Esophagus muscularis mucosa (tissue), 4 donors: ENCODE measurements around the gene EMID1. TPM values are rescaled to one million over a fixed set of nuclear protein-coding genes. Genes with fewer than 3 reads are reported as not detected.

Experiments used
- DNase-seq: peaks from one replicate; pipeline ENCODE4 v3.0.0-alpha.2; 2017; ENCODE audit errors: extremely low spot score
- H3K27ac ChIP-seq, 4 donors: fragments of 200-600 bp; sonication (generic); replicated peaks in 1 of 4; 1 replicate in 3 of 4; 2 replicates in 1 of 4; pipeline ENCODE4 v1.5.1; 2016 to 2019; ENCODE audit warnings: mild to moderate bottlenecking in 1 of 4
- H3K27me3 ChIP-seq, 4 donors: fragments of 200-600 bp; sonication (generic); one replicate each; pipeline versions ENCODE4 v1.5.1 to v1.6.0; 2016 to 2019
- H3K36me3 ChIP-seq, 4 donors: fragments of 200-600 bp; sonication (generic); one replicate each; pipeline ENCODE4 v1.5.1; 2016 to 2019
- H3K4me1 ChIP-seq, 4 donors: fragments of 200-600 bp; sonication (generic); one replicate each; pipeline ENCODE4 v1.5.1; 2016 to 2019
- H3K4me3 ChIP-seq, 4 donors: fragments of 200-600 bp; sonication (generic); 1 replicate in 2 of 4; 2 replicates in 2 of 4; pipeline ENCODE4 v1.5.1; 2016 to 2019; ENCODE audit warnings: mild to moderate bottlenecking in 4 of 4, moderate library complexity in 1 of 4
- H3K9me3 ChIP-seq, 4 donors: fragments of 200-600 bp; sonication (generic); 1 replicate in 3 of 4; 2 replicates in 1 of 4; pipeline ENCODE4 v1.5.1; 2016 to 2019
- EP300 ChIP-seq: sonication (generic); formaldehyde crosslinking; IDR thresholded peaks from one replicate; pipeline ENCODE4 v1.6.1; 2017; ENCODE audit warnings: antibody characterized with exemption
- POLR2A ChIP-seq: fragments of 450-650 bp; IDR thresholded peaks from one replicate; pipeline ENCODE4 v1.6.1; 2017; ENCODE audit warnings: antibody characterized with exemption, moderate library complexity, mild to moderate bottlenecking, low read depth
- POLR2AphosphoS5 ChIP-seq, 2 donors: sonication (generic); formaldehyde crosslinking; IDR thresholded peaks; one replicate each; pipeline ENCODE4 v1.6.1; 2017; ENCODE audit warnings: antibody characterized with exemption in 2 of 2
- WGBS: methylation state at CpG from one replicate; pipeline ENCODE4 v1.1.5; 2018; 5-methylcytosine and 5-hydroxymethylcytosine counted together
- intact Hi-C: fragments of 100-400 bp; cut with DNase I; formaldehyde crosslinking; loops from one replicate; pipeline ENCODE4 v1.15.1; 2023
- total RNA-seq, 4 donors: library from RNA; depleted of rRNA; stranded (reverse); fragments of >200 nt; gene quantifications; one replicate each; pipeline versions ENCODE4 v1.1.0 to v1.2.1, GENCODE V29; 2016
- TF ChIP-seq, protein P1 (sequence below), 3 experiments: fragments of 200-600 bp in 2 of 3; fragments of 450-650 bp in 1 of 3; sonication (generic) in 2 of 3; IDR thresholded peaks; one replicate each; pipeline ENCODE4 v1.5.1; 2017 to 2019; ENCODE audit warnings: antibody characterized with exemption in 3 of 3, mild to moderate bottlenecking in 2 of 3, moderate library complexity in 1 of 3

Gene EMID1
- total RNA-seq, 4 donors from 2014 or later: 0.65 to 4.0 (median 0.93) TPM

DNA sequence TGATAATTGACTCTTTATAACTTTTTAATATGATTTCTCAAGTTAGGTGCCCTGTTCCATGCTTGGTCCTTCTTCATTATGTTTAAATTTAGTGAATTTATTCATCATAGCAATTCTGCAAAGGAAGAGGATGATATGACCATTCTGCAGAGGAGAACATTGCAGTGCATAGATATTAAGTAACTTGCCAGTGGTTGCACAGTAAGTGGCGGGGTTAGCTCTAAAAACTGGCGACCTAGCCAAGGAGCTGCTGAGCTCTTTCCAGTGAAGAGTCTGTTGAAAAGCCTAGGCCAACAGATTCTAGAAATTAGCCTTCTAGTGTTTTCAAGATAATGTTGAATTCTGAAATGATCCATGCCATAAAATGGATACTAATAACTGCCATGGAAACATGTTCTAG, 66.9 kb downstream of the EMID1 start:
- intact Hi-C loops: no loop called here
- peaks cover 14 to 61% (median 49%) of the 10 kb centered on the region in 4 donors for H3K36me3 ChIP-seq
- H3K9me3 ChIP-seq: no peaks in the 10 kb centered on the region
- TF ChIP-seq POLR2A (no peak), EP300 (no peak), POLR2AphosphoS5 (IDR thresholded peaks at IDR 0.05) (no peak)
- TF ChIP-seq, protein P1, sequence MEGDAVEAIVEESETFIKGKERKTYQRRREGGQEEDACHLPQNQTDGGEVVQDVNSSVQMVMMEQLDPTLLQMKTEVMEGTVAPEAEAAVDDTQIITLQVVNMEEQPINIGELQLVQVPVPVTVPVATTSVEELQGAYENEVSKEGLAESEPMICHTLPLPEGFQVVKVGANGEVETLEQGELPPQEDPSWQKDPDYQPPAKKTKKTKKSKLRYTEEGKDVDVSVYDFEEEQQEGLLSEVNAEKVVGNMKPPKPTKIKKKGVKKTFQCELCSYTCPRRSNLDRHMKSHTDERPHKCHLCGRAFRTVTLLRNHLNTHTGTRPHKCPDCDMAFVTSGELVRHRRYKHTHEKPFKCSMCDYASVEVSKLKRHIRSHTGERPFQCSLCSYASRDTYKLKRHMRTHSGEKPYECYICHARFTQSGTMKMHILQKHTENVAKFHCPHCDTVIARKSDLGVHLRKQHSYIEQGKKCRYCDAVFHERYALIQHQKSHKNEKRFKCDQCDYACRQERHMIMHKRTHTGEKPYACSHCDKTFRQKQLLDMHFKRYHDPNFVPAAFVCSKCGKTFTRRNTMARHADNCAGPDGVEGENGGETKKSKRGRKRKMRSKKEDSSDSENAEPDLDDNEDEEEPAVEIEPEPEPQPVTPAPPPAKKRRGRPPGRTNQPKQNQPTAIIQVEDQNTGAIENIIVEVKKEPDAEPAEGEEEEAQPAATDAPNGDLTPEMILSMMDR (IDR thresholded peaks at IDR 0.05): no peak
- H3K4me1 ChIP-seq: peaks cover 56 to 86% (median 82%) of the 10 kb centered on the region in 4 donors
- WGBS: 67% methylated on average over 2 of the region's 2 CpGs
- no peak overlapping the region for H3K4me3 ChIP-seq
- H3K27ac ChIP-seq: no peak overlapping the region
- no peak for DNase-seq
- H3K27me3 ChIP-seq: no peaks in the 10 kb centered on the region

DNA sequence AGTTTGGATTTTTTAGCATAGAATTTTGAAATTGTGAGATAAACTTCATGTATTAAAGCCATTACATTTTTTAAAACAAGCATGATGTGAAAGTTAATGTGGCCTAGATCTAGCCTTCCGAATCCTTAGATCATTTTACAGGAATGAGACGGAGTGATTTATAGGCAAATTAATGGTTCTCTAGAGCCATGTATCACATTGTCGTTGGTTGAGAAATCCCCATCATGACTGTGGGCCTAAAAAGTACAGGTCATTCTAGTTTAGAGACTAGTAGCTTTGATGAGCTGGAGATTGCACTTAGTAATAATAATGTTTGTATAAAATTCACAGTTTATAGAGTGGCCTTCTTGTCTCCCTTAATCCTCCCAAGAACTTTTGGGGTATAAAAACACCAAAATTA, 69.5 kb downstream of the EMID1 start:
- H3K27me3 ChIP-seq: no peaks in the 10 kb centered on the region
- DNase-seq: no peak
- intact Hi-C loops: no loop called here
- no peak for TF ChIP-seq POLR2AphosphoS5 (IDR thresholded peaks at IDR 0.05)
- no peak for TF ChIP-seq POLR2A
- TF ChIP-seq, protein P1 (IDR thresholded peaks at IDR 0.05): no peak
- WGBS: 61% methylated on average over 3 of the region's 3 CpGs
- no peaks in the 10 kb centered on the region for H3K9me3 ChIP-seq
- peaks cover 49 to 86% (median 73%) of the 10 kb centered on the region in 4 donors for H3K4me1 ChIP-seq
- no peak overlapping the region for H3K27ac ChIP-seq
- H3K4me3 ChIP-seq: no peak overlapping the region
- H3K36me3 ChIP-seq: peaks cover 38 to 87% (median 75%) of the 10 kb centered on the region in 4 donors

DNA sequence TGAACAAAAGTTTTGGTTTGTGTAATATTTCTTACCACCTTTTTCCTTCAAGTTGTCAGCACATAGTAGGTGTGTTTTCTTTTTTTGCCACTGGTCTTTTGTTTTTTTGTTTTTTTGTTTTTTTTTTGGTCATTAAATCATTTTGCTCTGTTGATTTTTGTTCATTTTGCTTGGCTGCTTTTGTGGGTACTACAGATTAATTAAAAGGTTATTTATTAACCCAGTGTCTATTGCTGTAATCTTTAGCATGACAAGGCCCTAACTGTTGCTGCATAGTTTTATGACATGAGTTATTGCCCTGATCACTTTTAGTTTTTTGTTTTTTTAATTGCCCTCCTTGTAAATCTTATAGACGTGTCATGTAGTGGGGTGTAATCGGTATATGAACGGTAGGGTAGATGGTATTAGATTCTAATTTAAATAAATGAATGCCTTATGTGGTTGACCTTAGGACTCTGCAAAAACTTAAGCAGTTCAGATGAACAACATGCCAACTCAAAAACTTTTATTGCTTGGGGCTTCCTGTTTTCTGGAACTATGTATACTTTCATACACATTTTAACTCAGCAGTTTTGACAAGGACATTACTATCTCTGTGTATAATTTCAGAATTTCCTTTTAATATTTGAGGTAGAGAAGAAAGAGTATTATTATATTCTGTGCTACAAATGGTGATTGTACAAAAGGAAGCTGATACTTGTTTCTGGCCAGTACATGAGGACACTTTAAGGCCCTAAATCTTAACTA, 70.3 kb downstream of the EMID1 start:
- Histone ChIP-seq H3K4me3 (no peak overlapping the region), H3K27ac (no peak overlapping the region), H3K36me3 (peaks cover 46 to 91% (median 82%) of the 10 kb centered on the region in 4 donors), H3K4me1 (peaks cover 42 to 78% (median 67%) of the 10 kb centered on the region in 4 donors), H3K9me3 (no peaks in the 10 kb centered on the region), H3K27me3 (no peaks in the 10 kb centered on the region)
- DNase-seq: no peak
- TF ChIP-seq, protein P1 (IDR thresholded peaks at IDR 0.05): no peak
- TF ChIP-seq POLR2A (no peak), EP300 (no peak), POLR2AphosphoS5 (IDR thresholded peaks at IDR 0.05) (no peak)
- intact Hi-C loops: no loop called here
- WGBS: 61% methylated on average over 3 of the region's 3 CpGs

DNA sequence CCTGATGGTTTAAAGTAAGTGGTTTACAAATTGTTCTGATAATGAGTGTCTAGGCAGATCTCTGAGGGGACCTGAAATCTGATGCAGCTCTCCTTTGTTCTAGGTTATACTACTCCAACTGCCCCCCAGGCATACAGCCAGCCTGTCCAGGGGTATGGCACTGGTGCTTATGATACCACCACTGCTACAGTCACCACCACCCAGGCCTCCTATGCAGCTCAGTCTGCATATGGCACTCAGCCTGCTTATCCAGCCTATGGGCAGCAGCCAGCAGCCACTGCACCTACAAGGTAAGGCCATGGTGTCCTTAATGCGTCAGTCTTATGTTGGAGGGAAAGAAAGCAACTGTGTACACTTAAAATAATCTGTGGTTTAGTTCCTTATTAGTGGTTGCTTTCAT, 72.2 kb downstream of the EMID1 start:
- Histone ChIP-seq H3K4me1 (peaks cover 23 to 58% (median 47%) of the 10 kb centered on the region in 4 donors), H3K9me3 (no peaks in the 10 kb centered on the region), H3K36me3 (peaks cover 63 to 100% (median 94%) of the 10 kb centered on the region in 4 donors), H3K27ac (no peak overlapping the region), H3K27me3 (no peaks in the 10 kb centered on the region), H3K4me3 (no peak overlapping the region)
- intact Hi-C loops: no loop called here
- no peak for DNase-seq
- 100% methylated on average over 1 of the region's 1 CpG for WGBS
- TF ChIP-seq, protein P1 (IDR thresholded peaks at IDR 0.05): no peak
- TF ChIP-seq POLR2AphosphoS5 (IDR thresholded peaks at IDR 0.05) (no peak), POLR2A (no peak), EP300 (no peak)
